ENCODE data around the gene SPNS3. TPM values are rescaled to one million over a fixed set of nuclear protein-coding genes. Genes with fewer than 3 reads are reported as not detected.

The SPNS3 gene
- total and polyA plus RNA-seq, 2 donors (not counting 3 experiments of a cell fraction or from before 2014, with no cell fraction given) = 0.18 to 0.66 TPM

- Histone ChIP-seq H3K4me3 (replicated peaks in 1 of 3; ENCODE audit: insufficient read depth in 1 of 3, low read depth in 1 of 3, low read length in 3 of 3) (no peak overlapping the region), H4K20me1 (replicated peaks; ENCODE audit: control insufficient read depth, extremely low read depth, insufficient read depth, low read length) (no peaks in the 10 kb centered on the region), H3K36me3 (ENCODE audit: control insufficient read depth in 2 of 2, extremely low read depth in 1 of 2, insufficient read depth in 2 of 2, low read length in 2 of 2) (peaks cover 0 to 16% of the 10 kb centered on the region in 2 experiments), H2AFZ (ENCODE audit: low read depth, low read length) (no peak overlapping the region), H3K27me3 (ENCODE audit: control insufficient read depth in 2 of 2, insufficient read depth in 2 of 2, low read length in 2 of 2) (no peaks in the 10 kb centered on the region), H3K4me2 (ENCODE audit: insufficient read depth, low read length) (no peak overlapping the region), H3K4me1 (ENCODE audit: control insufficient read depth, extremely low read depth, insufficient read depth, low read length) (peaks cover 24% of the 10 kb centered on the region), H3K9me3 (replicated peaks; ENCODE audit: control insufficient read depth, insufficient read depth, low read length) (no peaks in the 10 kb centered on the region), H3K79me2 (ENCODE audit: control insufficient read depth, insufficient read depth, low read length) (no peaks in the 10 kb centered on the region), H3K9ac (replicated peaks; ENCODE audit: extremely low read depth, insufficient read depth, low read length) (no peak overlapping the region), H3K9me1 (replicated peaks; ENCODE audit: control insufficient read depth, extremely low read depth, insufficient read depth, low read length) (no peaks in the 10 kb centered on the region), H3K27ac (ENCODE audit: insufficient read depth, low read depth, low read length) (peak overlapping the region; percentile 25)
- DNase-seq (ENCODE audit: low read depth, low spot score) = no peak
- CTCF ChIA-PET = interaction anchor here (1.0 kb wide), 1 partner anchor 9 kb away, joined by 3 read pairs; no protein-coding TSS in a partner anchor
- no peak for TF ChIP-seq GATA2 (IDR thresholded peaks at IDR 0.05; ENCODE audit: insufficient read depth, insufficient read length, low read depth, low read length)
- no peak for TF ChIP-seq CTCF (IDR thresholded peaks at IDR 0.05; ENCODE audit: extremely low read depth in 1 of 2, insufficient read depth in 1 of 2, low read depth in 1 of 2, low read length in 2 of 2)
- TF ChIP-seq POLR2A (IDR thresholded peaks at IDR 0.05; ENCODE audit: low read depth, low read length) = no peak
- TF ChIP-seq MAX (IDR thresholded peaks at IDR 0.05; ENCODE audit: insufficient read depth, insufficient read length) = no peak
- TF ChIP-seq JUN (IDR thresholded peaks at IDR 0.05; ENCODE audit: borderline replicate concordance, insufficient read depth, insufficient read length, low read depth) = no peak
- TF ChIP-seq MYC (IDR thresholded peaks at IDR 0.05; ENCODE audit: low read depth, low read length) = no peak
- TF ChIP-seq POLR2AphosphoS5 (IDR thresholded peaks at IDR 0.05; ENCODE audit: insufficient read depth, low read depth, low read length) = no peak
- POLR2A ChIA-PET = no interaction called here
- FAIRE-seq = no peak
- intact Hi-C loops (cut with micrococcal nuclease) (no loop called here), dilution Hi-C loops (cut with MboI; ENCODE audit: extremely low pct_ligation_motif_present, low sequenced_read_pairs) (no loop called here)
- no TSS peak for BruUV-seq (replicated peaks)
Measured at GRCh38 chr17:4522661-4523060, 88.9 kb downstream of the SPNS3 start.

Data from endothelial cell of umbilical vein (primary cell).